Sigmoid colon (tissue), 7 donors: Measurements from ENCODE around the gene NELL2. TPM values are rescaled to one million over a fixed set of nuclear protein-coding genes. Genes with fewer than 3 reads are reported as not detected.

Experiments
- DNase-seq: peaks from one replicate; pipeline ENCODE4 v3.0.0-alpha.2; 2019
- H3K27ac ChIP-seq, 4 donors: fragments of 200-600 bp; sonication (generic); one replicate each; pipeline ENCODE4 v1.5.1; 2016 to 2019; ENCODE audit warnings: mild to moderate bottlenecking in 1 of 4
- H3K27me3 ChIP-seq, 3 donors: fragments of 200-600 bp; sonication (generic); one replicate each; pipeline ENCODE4 v1.5.1; 2019; ENCODE audit warnings: mild to moderate bottlenecking in 1 of 3
- H3K36me3 ChIP-seq, 4 donors: fragments of 200-600 bp; sonication (generic); one replicate each; pipeline ENCODE4 v1.5.1; 2016 to 2019
- H3K4me1 ChIP-seq, 4 donors: fragments of 200-600 bp; sonication (generic); one replicate each; pipeline ENCODE4 v1.5.1; 2017 to 2019
- H3K4me3 ChIP-seq, 4 donors: fragments of 200-600 bp; sonication (generic); one replicate each; pipeline ENCODE4 v1.5.1; 2017 to 2019; ENCODE audit warnings: mild to moderate bottlenecking in 2 of 4, moderate library complexity in 1 of 4
- H3K9me3 ChIP-seq, 4 donors: fragments of 200-600 bp in 3 of 4; sonication (generic) in 3 of 4; one replicate each; pipeline versions ENCODE4 v1.5.1 to v1.6.1; 2013 to 2019
- EP300 ChIP-seq, 4 donors: sonication (generic); formaldehyde crosslinking; IDR thresholded peaks; one replicate each; pipeline ENCODE4 v1.6.1; 2017; ENCODE audit warnings: antibody characterized with exemption in 4 of 4
- POLR2A ChIP-seq, 2 donors: fragments of 450-650 bp; IDR thresholded peaks; one replicate each; pipeline ENCODE4 v1.6.1; 2016; ENCODE audit warnings: antibody characterized with exemption in 2 of 2, mild to moderate bottlenecking in 2 of 2, moderate library complexity in 2 of 2
- POLR2AphosphoS5 ChIP-seq, 4 donors: sonication (generic); formaldehyde crosslinking; IDR thresholded peaks; one replicate each; pipeline ENCODE4 v1.6.1; 2017; ENCODE audit warnings: antibody characterized with exemption in 4 of 4
- WGBS, 2 donors: extraction: QIAGEN DNeasy Blood & Tissue Kit; methylation state at CpG; one replicate each; pipeline ENCODE4 v1.1.7; 2013; 5-methylcytosine and 5-hydroxymethylcytosine counted together
- intact Hi-C: fragments of 100-400 bp; cut with DNase I; formaldehyde crosslinking; loops from one replicate; pipeline ENCODE4 v1.15.1; 2023
- polyA plus RNA-seq, 3 donors: library from polyadenylated mRNA; stranded (reverse); fragments of 200-250 nt; gene quantifications; one replicate each; pipeline ENCODE4 v1.2.3, GENCODE V29; 2013
- total RNA-seq, 4 donors: library from RNA; depleted of rRNA; stranded (reverse); fragments of >200 nt; gene quantifications; one replicate each; pipeline ENCODE4 v1.1.0, GENCODE V29; 2016
- TF ChIP-seq, protein P1 (sequence below), 4 experiments: fragments of 450-650 bp in 3 of 4; fragments of 200-600 bp in 1 of 4; IDR thresholded peaks; one replicate each; pipeline ENCODE4 v1.5.1; 2016 to 2019; ENCODE audit warnings: antibody characterized with exemption in 4 of 4, mild to moderate bottlenecking in 3 of 4, moderate library complexity in 2 of 4
- donor health status: healthy with polysubstance abuse.
- donor health status: Bipolar disorder and iron deficiency.
- donor health status: healthy.

NELL2 gene
- total and polyA plus RNA-seq, 7 donors: 0.60 to 14.7 (median 3.9) TPM

DNA sequence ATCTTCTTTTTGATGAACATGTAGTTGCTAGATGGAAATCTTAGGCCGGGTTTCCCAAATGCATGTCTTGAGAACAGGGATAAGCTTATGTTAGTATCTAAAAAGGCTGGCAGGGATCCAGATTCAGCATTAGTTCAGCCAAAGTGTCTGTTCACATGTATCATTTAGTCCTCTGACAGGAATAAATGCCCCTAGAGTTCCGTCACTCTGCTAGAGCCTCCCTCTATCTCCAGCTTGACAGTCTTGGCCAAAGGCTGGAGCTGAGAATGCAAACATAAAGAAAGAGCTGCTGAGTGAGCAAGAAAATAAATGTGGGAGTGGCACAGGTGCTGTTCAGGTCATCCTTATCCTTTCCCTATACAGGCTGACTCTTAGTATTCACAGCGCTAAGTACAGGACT lies 13.8 kb upstream of the NELL2 start:
- intact Hi-C loops: no loop called here
- Histone ChIP-seq H3K4me3 (no peak overlapping the region), H3K27ac (no peak overlapping the region), H3K36me3 (no peaks in the 10 kb centered on the region), H3K9me3 (no peaks in the 10 kb centered on the region), H3K27me3 (no peaks in the 10 kb centered on the region), H3K4me1 (no peaks in the 10 kb centered on the region)
- 87 to 91% methylated on average over 3 of the region's 3 CpGs for WGBS, 2 donors
- TF ChIP-seq, protein P1, sequence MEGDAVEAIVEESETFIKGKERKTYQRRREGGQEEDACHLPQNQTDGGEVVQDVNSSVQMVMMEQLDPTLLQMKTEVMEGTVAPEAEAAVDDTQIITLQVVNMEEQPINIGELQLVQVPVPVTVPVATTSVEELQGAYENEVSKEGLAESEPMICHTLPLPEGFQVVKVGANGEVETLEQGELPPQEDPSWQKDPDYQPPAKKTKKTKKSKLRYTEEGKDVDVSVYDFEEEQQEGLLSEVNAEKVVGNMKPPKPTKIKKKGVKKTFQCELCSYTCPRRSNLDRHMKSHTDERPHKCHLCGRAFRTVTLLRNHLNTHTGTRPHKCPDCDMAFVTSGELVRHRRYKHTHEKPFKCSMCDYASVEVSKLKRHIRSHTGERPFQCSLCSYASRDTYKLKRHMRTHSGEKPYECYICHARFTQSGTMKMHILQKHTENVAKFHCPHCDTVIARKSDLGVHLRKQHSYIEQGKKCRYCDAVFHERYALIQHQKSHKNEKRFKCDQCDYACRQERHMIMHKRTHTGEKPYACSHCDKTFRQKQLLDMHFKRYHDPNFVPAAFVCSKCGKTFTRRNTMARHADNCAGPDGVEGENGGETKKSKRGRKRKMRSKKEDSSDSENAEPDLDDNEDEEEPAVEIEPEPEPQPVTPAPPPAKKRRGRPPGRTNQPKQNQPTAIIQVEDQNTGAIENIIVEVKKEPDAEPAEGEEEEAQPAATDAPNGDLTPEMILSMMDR (IDR thresholded peaks at IDR 0.05): no peak
- TF ChIP-seq POLR2A (IDR thresholded peaks at IDR 0.05) (no peak), POLR2AphosphoS5 (IDR thresholded peaks at IDR 0.05) (no peak), EP300 (IDR thresholded peaks at IDR 0.05) (no peak)
- no peak for DNase-seq

DNA sequence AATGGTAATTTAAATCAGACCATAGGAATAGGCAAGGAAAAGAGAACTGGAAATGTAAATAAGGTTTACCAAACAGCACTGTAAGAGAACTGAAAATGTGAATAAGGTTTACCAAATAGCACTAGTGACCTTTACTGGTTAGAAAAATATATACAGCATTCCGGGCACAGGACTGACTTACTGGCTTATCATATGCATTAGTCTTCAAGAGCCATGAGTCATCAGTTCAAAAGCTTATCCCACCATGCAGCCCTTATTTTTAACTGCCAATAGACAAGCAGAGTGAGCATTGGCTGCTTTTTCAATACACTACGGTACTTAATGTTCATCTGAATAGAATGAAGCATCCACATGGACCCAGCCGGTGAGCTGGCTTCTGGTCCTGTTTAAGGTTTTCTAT lies 13.0 kb upstream of the NELL2 start:
- no peak for DNase-seq
- 89% methylated on average over 3 of the region's 3 CpGs for WGBS, 2 donors
- Histone ChIP-seq H3K36me3 (no peaks in the 10 kb centered on the region), H3K9me3 (no peaks in the 10 kb centered on the region), H3K4me3 (no peak overlapping the region), H3K4me1 (no peaks in the 10 kb centered on the region), H3K27ac (no peak overlapping the region), H3K27me3 (no peaks in the 10 kb centered on the region)
- intact Hi-C loops: no loop called here
- TF ChIP-seq EP300 (IDR thresholded peaks at IDR 0.05): no peak
- TF ChIP-seq POLR2AphosphoS5 (IDR thresholded peaks at IDR 0.05): no peak
- no peak for TF ChIP-seq POLR2A (IDR thresholded peaks at IDR 0.05)

DNA sequence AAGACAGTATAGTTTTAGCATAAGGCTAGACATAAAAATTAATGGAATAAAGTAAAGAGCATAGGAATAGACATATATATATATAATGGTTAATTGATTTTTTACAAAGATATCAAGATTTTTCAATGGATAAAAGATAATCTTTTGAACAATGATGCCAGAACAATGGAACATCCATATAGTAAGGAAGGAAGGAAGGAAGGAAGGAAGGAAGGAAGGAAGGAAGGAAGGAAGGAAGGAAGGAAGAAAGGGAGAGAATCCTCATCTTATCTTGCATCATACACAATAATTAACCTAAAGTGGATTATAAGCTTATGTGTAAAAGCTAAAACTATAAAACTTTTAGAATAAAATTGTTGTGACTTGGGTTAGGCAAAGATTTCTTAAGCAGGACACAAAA lies 9.8 kb upstream of the NELL2 start:
- H3K27ac ChIP-seq: no peak overlapping the region
- H3K9me3 ChIP-seq: peaks cover 0 to 4% (median under 1%) of the 10 kb centered on the region in 4 donors
- H3K4me1 ChIP-seq: no peaks in the 10 kb centered on the region
- no peak overlapping the region for H3K4me3 ChIP-seq
- intact Hi-C loops: no loop called here
- DNase-seq: no peak
- no peaks in the 10 kb centered on the region for H3K36me3 ChIP-seq
- H3K27me3 ChIP-seq: no peaks in the 10 kb centered on the region
- TF ChIP-seq POLR2A (IDR thresholded peaks at IDR 0.05) (no peak), EP300 (IDR thresholded peaks at IDR 0.05) (no peak), POLR2AphosphoS5 (IDR thresholded peaks at IDR 0.05) (no peak)
- TF ChIP-seq, protein P1 (IDR thresholded peaks at IDR 0.05): no peak

DNA sequence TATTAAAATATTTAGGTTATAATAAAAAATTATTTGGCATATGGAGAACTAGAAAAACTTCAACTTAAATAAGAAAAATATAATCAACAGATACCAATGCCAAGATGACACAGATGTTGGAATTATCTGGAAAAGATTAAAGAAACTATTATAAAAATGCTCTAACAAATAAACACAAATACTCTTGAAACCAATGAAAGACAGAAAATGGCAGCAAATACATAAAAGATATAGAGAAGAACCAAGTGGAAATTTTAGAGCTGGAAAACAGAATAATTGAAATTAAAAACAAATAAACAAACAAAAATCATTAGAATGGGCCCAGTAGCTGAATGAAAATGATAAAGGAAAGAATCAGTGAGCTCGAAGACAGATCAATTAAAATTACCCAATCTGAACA lies 5.1 kb upstream of the NELL2 start:
- H3K4me3 ChIP-seq: no peak overlapping the region
- 73 to 79% methylated on average over 1 of the region's 1 CpG for WGBS, 2 donors

DNA sequence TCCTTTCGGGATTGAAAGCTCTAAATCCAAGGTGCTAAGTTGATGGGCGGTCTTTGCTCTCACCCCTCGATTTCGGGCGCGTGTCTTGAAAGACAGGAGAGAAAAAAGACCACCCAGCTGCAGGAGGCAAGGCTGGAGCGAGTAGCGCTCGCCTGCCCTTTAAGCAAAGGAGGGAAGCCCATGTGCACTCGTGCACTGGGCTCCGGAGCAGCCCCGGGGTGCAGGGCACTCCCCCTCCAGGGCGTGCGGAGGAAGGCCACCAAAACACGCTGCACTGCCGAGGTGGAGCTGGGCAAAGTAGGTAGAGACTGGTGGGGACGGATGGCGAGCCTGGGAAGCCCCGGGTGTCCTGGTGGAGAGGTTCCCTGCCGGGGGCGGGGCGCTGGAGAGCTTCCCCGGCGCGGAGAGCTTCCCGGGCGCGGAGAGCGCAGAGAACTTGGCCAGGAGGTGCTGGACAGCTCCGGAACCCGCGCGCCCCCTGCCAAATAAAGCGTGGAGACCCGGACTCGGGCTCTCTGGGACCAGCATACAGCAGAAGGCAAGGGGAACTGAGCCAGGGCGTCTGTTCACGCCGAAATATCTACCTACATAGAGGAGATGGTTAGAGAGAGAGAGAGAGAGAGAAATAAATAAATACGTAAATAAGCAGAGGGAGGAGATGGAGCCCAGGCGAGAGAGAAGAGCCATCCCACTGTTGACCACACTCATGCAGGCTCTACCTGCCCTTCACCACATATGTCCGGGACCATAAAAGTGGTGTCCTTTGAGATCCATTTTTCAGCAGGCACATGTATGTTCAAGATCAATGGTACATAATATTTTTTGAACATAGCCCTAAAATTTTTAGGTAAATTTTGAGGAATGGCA lies 662 bp upstream of the NELL2 start:
- peaks cover 0 to 3% (median 1%) of the 10 kb centered on the region in 4 donors for H3K9me3 ChIP-seq
- 3 to 4% methylated on average over 42 of the region's 42 CpGs for WGBS, 2 donors
- H3K4me1 ChIP-seq: peaks cover 0 to 26% (median 25%) of the 10 kb centered on the region in 4 donors
- no peak overlapping the region for H3K27ac ChIP-seq
- H3K4me3 ChIP-seq: peak overlapping the region; percentile 29 to 59 (median 53)
- intact Hi-C loops: no loop called here
- TF ChIP-seq POLR2AphosphoS5 (IDR thresholded peaks at IDR 0.05): no peak
- TF ChIP-seq EP300 (IDR thresholded peaks at IDR 0.05): no peak
- TF ChIP-seq, protein P1 (IDR thresholded peaks at IDR 0.05): no peak
- no peak for TF ChIP-seq POLR2A (IDR thresholded peaks at IDR 0.05)
- H3K36me3 ChIP-seq: no peaks in the 10 kb centered on the region
- no peak for DNase-seq
- H3K27me3 ChIP-seq: peaks cover 0 to 39% (median 32%) of the 10 kb centered on the region in 3 donors

More for the DNA sequence above, 5.1 kb upstream of the NELL2 start:
- Histone ChIP-seq H3K4me1 (peaks cover 0 to 9% (median 8%) of the 10 kb centered on the region in 4 donors), H3K27ac (no peak overlapping the region), H3K36me3 (no peaks in the 10 kb centered on the region), H3K9me3 (peaks cover 0 to 4% (median 1%) of the 10 kb centered on the region in 4 donors), H3K27me3 (peaks cover 0 to 5% (median 0%) of the 10 kb centered on the region in 3 donors)
- intact Hi-C loops: no loop called here
- DNase-seq: no peak
- TF ChIP-seq POLR2AphosphoS5 (IDR thresholded peaks at IDR 0.05): no peak
- no peak for TF ChIP-seq EP300 (IDR thresholded peaks at IDR 0.05)
- TF ChIP-seq, protein P1 (IDR thresholded peaks at IDR 0.05): no peak
- TF ChIP-seq POLR2A (IDR thresholded peaks at IDR 0.05): no peak
